ENCODE results near the gene ANKRD27.

DNA sequence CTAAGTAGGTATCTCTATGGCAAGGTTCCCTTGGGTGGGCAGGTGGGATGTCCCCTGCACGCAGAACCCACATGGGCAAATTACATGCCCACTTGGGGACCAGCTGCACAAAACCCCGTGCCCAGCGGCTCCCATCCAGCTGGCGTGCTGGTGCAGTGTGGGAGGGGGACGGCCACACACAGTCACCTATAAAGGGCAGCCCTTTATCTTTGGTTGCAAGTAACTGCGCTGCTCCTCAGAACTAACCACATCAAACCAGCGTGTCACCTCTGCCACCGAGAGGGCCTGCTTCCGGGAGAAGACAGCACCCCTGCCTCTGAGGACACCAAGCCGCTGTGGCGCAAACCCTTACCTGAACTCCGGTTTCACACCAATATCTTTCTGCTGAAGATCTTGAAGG, 32.2 kb downstream of the ANKRD27 start:
- TF ChIP-seq, protein P1, sequence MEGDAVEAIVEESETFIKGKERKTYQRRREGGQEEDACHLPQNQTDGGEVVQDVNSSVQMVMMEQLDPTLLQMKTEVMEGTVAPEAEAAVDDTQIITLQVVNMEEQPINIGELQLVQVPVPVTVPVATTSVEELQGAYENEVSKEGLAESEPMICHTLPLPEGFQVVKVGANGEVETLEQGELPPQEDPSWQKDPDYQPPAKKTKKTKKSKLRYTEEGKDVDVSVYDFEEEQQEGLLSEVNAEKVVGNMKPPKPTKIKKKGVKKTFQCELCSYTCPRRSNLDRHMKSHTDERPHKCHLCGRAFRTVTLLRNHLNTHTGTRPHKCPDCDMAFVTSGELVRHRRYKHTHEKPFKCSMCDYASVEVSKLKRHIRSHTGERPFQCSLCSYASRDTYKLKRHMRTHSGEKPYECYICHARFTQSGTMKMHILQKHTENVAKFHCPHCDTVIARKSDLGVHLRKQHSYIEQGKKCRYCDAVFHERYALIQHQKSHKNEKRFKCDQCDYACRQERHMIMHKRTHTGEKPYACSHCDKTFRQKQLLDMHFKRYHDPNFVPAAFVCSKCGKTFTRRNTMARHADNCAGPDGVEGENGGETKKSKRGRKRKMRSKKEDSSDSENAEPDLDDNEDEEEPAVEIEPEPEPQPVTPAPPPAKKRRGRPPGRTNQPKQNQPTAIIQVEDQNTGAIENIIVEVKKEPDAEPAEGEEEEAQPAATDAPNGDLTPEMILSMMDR (IDR thresholded peaks at IDR 0.05) = no peak
- TF ChIP-seq POLR2A (IDR thresholded peaks at IDR 0.05) = no peak

Measured in lower leg skin (tissue), 3 donors.